HEK293 (cell line): ENCODE data around the gene CORO6.
A peak's percentile ranks its signal among the peaks of the same experiment; 100 is the strongest.

ENCODE experiments used
- FEZF1 ChIP-seq: fragments of 450-650 bp; formaldehyde crosslinking; IDR thresholded peaks from 2 replicates; pipeline ENCODE4 v1.5.1; 2016; ENCODE audit warnings: missing biosample characterization, missing genetic modification characterization
- GLIS2 ChIP-seq: fragments of 450-650 bp; formaldehyde crosslinking; IDR thresholded peaks from 2 replicates; pipeline ENCODE4 v1.5.1; 2016; ENCODE audit warnings: missing biosample characterization, missing genetic modification characterization
- KLF9 ChIP-seq: fragments of 450-650 bp; formaldehyde crosslinking; IDR thresholded peaks from 2 replicates; pipeline ENCODE4 v1.5.1; 2016; ENCODE audit warnings: missing biosample characterization, missing genetic modification characterization, low read depth
- PATZ1 ChIP-seq: fragments of 450-650 bp; formaldehyde crosslinking; IDR thresholded peaks from 2 replicates; pipeline ENCODE4 v1.5.1; 2016; ENCODE audit warnings: missing biosample characterization, missing genetic modification characterization
- PRDM4 ChIP-seq: fragments of 450-650 bp; formaldehyde crosslinking; IDR thresholded peaks from 2 replicates; pipeline ENCODE4 v1.5.1; 2017; ENCODE audit warnings: missing biosample characterization, missing genetic modification characterization
- ZNF311 ChIP-seq: fragments of 450-650 bp; formaldehyde crosslinking; IDR thresholded peaks from 2 replicates; pipeline ENCODE4 v1.5.1; 2017; ENCODE audit warnings: missing biosample characterization, missing genetic modification characterization, borderline replicate concordance
- ZNF341 ChIP-seq: fragments of 450-650 bp; formaldehyde crosslinking; IDR thresholded peaks from 2 replicates; pipeline ENCODE4; 2016; ENCODE audit warnings: low read depth, missing biosample characterization, missing genetic modification characterization
- ZNF366 ChIP-seq: fragments of 450-650 bp; formaldehyde crosslinking; conservative IDR thresholded peaks from 2 replicates; pipeline ENCODE4 v1.5.1; 2016; ENCODE audit warnings: missing biosample characterization, missing genetic modification characterization
- ZNF473 ChIP-seq: fragments of 450-650 bp; formaldehyde crosslinking; IDR thresholded peaks from 2 replicates; pipeline ENCODE4 v1.5.1; 2017; ENCODE audit warnings: missing biosample characterization, missing genetic modification characterization
- ZNF621 ChIP-seq: fragments of 450-650 bp; formaldehyde crosslinking; IDR thresholded peaks from 2 replicates; pipeline ENCODE4 v1.5.1; 2017; ENCODE audit warnings: missing biosample characterization, missing genetic modification characterization
- ZNF629 ChIP-seq: fragments of 450-650 bp; formaldehyde crosslinking; IDR thresholded peaks from 2 replicates; pipeline ENCODE4 v1.5.1; 2017; ENCODE audit warnings: missing biosample characterization, missing genetic modification characterization
- ZNF654 ChIP-seq: fragments of 450-650 bp; formaldehyde crosslinking; IDR thresholded peaks from 2 replicates; pipeline ENCODE4 v1.5.1; 2016; ENCODE audit warnings: low read depth, missing biosample characterization, missing genetic modification characterization
- ZNF777 ChIP-seq: fragments of 450-650 bp; formaldehyde crosslinking; IDR thresholded peaks from 2 replicates; pipeline ENCODE4 v1.5.1; 2017; ENCODE audit warnings: missing biosample characterization, missing genetic modification characterization, borderline replicate concordance
- TF ChIP-seq, protein P1 (sequence below): fragments of 450-650 bp; formaldehyde crosslinking; conservative IDR thresholded peaks from 2 replicates; pipeline ENCODE4 v1.5.1; 2016; ENCODE audit warnings: low read depth, missing biosample characterization, missing genetic modification characterization
- TF ChIP-seq, protein P2 (sequence below): fragments of 450-650 bp; formaldehyde crosslinking; IDR thresholded peaks from 2 replicates; pipeline ENCODE4 v1.5.1; 2016; ENCODE audit warnings: missing biosample characterization, missing genetic modification characterization
- TF ChIP-seq, protein P3 (sequence below): fragments of 450-650 bp; formaldehyde crosslinking; IDR thresholded peaks from 2 replicates; pipeline ENCODE4 v1.5.1; 2016; ENCODE audit warnings: missing biosample characterization, missing genetic modification characterization
- TF ChIP-seq, protein P4 (sequence below): sonication (generic); formaldehyde crosslinking; IDR thresholded peaks from 2 replicates; pipeline ENCODE4 v1.8.1; 2022; ENCODE audit warnings: mild to moderate bottlenecking, moderate library complexity, missing genetic modification reagents

The CORO6 gene

DNA sequence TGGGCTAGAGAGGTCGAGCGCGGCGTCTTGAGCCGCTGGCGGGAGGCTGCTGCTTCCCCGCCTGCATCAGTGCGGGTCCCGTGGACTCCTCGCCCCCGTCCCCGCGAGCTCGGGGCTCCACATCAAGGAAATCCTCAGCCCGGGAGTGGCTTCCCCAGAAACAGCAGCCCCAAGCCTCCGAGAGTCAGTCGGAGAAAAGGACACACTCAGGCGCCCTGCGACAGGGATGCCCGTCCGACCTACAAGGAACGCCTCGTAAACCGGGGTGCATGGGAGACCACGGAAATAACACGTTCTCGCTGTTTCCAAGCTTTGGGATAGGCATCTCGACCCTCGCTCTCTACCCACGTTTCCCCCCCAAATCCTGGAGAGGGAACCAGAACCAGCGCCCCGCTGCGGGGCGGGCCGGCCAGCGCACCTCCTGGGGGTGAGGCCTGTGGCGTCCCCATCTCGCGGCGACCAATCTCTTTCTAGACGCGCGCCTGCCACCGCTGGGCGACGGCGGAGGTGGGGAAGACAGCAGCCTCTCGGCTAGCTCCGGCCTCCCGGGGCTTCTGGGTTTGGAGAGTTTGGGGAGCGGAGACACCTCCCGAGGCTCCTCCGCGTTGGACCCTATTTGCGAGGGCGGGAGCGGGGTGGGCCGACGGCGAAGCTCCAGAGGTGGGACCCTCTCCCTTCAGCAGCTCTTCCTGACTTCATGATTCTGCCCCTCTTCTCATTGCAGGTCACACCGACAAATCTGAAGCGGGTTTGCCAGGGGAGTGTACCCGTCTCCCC lies 55.0 kb downstream of the CORO6 start (continued):
- TF ChIP-seq, protein P1, sequence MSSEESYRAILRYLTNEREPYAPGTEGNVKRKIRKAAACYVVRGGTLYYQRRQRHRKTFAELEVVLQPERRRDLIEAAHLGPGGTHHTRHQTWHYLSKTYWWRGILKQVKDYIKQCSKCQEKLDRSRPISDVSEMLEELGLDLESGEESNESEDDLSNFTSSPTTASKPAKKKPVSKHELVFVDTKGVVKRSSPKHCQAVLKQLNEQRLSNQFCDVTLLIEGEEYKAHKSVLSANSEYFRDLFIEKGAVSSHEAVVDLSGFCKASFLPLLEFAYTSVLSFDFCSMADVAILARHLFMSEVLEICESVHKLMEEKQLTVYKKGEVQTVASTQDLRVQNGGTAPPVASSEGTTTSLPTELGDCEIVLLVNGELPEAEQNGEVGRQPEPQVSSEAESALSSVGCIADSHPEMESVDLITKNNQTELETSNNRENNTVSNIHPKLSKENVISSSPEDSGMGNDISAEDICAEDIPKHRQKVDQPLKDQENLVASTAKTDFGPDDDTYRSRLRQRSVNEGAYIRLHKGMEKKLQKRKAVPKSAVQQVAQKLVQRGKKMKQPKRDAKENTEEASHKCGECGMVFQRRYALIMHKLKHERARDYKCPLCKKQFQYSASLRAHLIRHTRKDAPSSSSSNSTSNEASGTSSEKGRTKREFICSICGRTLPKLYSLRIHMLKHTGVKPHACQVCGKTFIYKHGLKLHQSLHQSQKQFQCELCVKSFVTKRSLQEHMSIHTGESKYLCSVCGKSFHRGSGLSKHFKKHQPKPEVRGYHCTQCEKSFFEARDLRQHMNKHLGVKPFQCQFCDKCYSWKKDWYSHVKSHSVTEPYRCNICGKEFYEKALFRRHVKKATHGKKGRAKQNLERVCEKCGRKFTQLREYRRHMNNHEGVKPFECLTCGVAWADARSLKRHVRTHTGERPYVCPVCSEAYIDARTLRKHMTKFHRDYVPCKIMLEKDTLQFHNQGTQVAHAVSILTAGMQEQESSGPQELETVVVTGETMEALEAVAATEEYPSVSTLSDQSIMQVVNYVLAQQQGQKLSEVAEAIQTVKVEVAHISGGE: peak; percentile 50; the same call in 1 of the 2 replicates
- TF ChIP-seq PATZ1: peak; percentile 59
- TF ChIP-seq GLIS2 (tag by site-specific recombination): peak; percentile 88
- TF ChIP-seq, protein P2, sequence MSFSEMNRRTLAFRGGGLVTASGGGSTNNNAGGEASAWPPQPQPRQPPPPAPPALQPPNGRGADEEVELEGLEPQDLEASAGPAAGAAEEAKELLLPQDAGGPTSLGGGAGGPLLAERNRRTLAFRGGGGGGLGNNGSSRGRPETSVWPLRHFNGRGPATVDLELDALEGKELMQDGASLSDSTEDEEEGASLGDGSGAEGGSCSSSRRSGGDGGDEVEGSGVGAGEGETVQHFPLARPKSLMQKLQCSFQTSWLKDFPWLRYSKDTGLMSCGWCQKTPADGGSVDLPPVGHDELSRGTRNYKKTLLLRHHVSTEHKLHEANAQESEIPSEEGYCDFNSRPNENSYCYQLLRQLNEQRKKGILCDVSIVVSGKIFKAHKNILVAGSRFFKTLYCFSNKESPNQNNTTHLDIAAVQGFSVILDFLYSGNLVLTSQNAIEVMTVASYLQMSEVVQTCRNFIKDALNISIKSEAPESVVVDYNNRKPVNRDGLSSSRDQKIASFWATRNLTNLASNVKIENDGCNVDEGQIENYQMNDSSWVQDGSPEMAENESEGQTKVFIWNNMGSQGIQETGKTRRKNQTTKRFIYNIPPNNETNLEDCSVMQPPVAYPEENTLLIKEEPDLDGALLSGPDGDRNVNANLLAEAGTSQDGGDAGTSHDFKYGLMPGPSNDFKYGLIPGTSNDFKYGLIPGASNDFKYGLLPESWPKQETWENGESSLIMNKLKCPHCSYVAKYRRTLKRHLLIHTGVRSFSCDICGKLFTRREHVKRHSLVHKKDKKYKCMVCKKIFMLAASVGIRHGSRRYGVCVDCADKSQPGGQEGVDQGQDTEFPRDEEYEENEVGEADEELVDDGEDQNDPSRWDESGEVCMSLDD (tag by site-specific recombination): peak; percentile 74
- TF ChIP-seq ZNF341: peak; percentile 99
- TF ChIP-seq ZNF777 (tag by site-specific recombination): peak; percentile 70; the same call in 1 of the 2 replicates
- TF ChIP-seq FEZF1 (tag by site-specific recombination): 0 out of 2 replicates have a peak, but pooled peaks have one; percentile 7
- no peak for TF ChIP-seq ZNF654 (tag by site-specific recombination)
- peak; percentile 52; the same call in 1 of the 2 replicates for TF ChIP-seq ZNF366 (tag by site-specific recombination)
- TF ChIP-seq, protein P3, sequence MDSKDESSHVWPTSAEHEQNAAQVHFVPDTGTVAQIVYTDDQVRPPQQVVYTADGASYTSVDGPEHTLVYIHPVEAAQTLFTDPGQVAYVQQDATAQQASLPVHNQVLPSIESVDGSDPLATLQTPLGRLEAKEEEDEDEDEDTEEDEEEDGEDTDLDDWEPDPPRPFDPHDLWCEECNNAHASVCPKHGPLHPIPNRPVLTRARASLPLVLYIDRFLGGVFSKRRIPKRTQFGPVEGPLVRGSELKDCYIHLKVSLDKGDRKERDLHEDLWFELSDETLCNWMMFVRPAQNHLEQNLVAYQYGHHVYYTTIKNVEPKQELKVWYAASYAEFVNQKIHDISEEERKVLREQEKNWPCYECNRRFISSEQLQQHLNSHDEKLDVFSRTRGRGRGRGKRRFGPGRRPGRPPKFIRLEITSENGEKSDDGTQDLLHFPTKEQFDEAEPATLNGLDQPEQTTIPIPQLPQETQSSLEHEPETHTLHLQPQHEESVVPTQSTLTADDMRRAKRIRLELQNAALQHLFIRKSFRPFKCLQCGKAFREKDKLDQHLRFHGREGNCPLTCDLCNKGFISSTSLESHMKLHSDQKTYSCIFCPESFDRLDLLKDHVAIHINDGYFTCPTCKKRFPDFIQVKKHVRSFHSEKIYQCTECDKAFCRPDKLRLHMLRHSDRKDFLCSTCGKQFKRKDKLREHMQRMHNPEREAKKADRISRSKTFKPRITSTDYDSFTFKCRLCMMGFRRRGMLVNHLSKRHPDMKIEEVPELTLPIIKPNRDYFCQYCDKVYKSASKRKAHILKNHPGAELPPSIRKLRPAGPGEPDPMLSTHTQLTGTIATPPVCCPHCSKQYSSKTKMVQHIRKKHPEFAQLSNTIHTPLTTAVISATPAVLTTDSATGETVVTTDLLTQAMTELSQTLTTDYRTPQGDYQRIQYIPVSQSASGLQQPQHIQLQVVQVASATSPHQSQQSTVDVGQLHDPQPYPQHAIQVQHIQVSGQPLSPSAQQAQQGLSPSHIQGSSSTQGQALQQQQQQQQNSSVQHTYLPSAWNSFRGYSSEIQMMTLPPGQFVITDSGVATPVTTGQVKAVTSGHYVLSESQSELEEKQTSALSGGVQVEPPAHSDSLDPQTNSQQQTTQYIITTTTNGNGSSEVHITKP (tag by site-specific recombination): peak; percentile 66
- TF ChIP-seq PRDM4: 0 out of 2 replicates have a peak, but pooled peaks have one; percentile 41
- TF ChIP-seq ZNF629 (tag by site-specific recombination): peak; percentile 66
- TF ChIP-seq, protein P4, sequence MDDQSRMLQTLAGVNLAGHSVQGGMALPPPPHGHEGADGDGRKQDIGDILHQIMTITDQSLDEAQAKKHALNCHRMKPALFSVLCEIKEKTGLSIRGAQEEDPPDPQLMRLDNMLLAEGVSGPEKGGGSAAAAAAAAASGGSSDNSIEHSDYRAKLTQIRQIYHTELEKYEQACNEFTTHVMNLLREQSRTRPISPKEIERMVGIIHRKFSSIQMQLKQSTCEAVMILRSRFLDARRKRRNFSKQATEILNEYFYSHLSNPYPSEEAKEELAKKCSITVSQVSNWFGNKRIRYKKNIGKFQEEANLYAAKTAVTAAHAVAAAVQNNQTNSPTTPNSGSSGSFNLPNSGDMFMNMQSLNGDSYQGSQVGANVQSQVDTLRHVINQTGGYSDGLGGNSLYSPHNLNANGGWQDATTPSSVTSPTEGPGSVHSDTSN (CRISPR knock-in tag): peak; percentile 18; the same call in 1 of the 2 replicates
- TF ChIP-seq ZNF621 (tag by site-specific recombination): no peak
- TF ChIP-seq ZNF311 (tag by site-specific recombination): no peak
- no peak for TF ChIP-seq KLF9 (tag by site-specific recombination)
- no peak for TF ChIP-seq ZNF473 (tag by site-specific recombination)
- TF ChIP-seq, all 188 proteins: peak for 29
